HG03521 (cell line): ENCODE data around the gene CD226.
"Not testable (repeated sequence)": the region's sequence is repeated elsewhere in the genome, so short reads cannot be mapped to it uniquely, and the experiment has no call there.

Experiments used
- ATAC-seq: cut with Tn5 transposase; IDR thresholded peaks from one replicate; pipeline ENCODE4 v1.9.1; 2021; ENCODE audit warnings: mild to moderate bottlenecking, moderate library complexity; ENCODE audit not compliant: unreplicated experiment

Gene CD226

DNA sequence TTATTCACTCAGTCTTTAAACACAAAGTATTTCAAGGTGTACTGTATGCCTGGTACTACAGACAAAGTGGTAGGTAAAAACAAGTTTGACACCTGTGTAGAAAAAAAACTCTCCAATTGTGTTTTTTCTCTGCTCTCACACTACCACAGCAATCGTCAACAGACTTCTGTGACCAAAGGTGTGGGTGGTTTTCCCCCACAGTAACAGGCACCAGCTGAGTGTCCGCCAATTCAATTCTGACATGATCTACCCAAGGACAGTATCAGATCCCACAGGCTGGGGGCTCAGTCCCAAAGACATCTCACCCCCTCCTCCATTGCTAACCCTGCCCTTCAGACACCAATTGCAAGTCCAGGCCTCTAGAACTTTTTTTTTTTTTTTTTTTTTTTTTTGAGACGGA lies 71.2 kb downstream of the CD226 start:
- no peak for ATAC-seq

DNA sequence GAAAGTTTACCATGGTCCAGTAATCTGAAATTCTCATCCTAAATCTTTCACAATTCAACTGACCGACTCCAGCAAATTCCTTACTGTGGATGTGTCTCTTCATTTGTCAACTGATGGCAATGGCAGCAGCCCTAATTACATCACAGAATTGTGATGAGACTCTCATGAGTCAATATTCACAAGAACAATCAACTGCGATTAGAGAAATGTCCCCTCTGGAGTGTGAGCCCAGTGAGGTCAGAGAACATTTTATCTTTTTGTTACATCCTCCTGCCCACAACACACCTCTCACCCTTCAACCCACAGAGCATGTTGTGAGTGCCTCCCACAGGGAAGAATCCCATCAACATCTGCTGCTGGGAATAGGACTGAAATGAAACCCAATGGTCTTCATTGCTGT lies 73.6 kb downstream of the CD226 start:
- no peak for ATAC-seq

- no peak for ATAC-seq
These were observed 75.0 kb downstream of the CD226 start for GRCh38 chr18:69872661-69873060.

- no peak for ATAC-seq
These were observed 76.3 kb downstream of the CD226 start for GRCh38 chr18:69871363-69871762.

- ATAC-seq: no peak
These were observed 76.9 kb downstream of the CD226 start for GRCh38 chr18:69870736-69871135.

GRCh38 chr18:69866212-69866611 lies 81.5 kb downstream of the CD226 start:
- ATAC-seq: no peak

DNA sequence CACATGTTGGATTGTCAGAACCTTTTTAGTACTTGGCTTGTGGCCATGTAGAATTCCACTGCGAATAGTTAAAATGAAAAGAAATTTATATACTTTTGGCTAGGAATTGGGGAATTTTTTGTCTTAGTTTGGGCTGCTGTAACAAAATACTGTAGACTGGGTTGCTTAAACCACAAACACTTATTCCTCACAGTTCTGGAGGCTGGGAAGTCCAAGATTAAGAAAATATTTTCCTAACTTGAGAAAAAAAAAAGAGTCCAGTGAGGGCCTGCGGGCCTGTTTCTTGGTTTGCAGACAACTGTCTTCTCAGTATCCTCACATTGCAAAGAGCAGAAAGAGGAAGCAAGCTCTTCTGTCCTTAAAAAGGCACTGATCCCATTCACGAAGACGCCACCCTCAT lies 81.9 kb downstream of the CD226 start:
- no peak for ATAC-seq

- ATAC-seq: not testable (repeated sequence)
These were observed 82.9 kb downstream of the CD226 start for GRCh38 chr18:69864802-69865201.

DNA sequence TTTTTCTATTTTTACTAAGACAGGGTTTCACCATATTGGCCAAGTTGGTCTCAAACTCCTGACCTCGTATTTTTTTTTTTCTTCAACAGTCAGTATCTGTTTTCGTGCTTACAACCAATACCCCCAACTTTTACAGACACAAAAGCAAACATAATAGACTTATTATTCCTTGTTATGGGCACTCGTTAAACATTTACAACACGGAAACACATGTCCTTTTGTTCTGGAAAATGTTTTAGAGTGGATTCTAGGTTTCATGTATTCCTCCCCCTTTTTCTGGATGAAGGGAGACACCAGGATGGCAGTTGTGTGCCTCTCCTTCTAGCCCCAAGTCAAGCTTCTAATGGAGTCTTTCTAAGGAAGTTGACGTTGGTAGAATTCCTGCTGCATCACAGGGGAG lies 88.8 kb downstream of the CD226 start:
- no peak for ATAC-seq

DNA sequence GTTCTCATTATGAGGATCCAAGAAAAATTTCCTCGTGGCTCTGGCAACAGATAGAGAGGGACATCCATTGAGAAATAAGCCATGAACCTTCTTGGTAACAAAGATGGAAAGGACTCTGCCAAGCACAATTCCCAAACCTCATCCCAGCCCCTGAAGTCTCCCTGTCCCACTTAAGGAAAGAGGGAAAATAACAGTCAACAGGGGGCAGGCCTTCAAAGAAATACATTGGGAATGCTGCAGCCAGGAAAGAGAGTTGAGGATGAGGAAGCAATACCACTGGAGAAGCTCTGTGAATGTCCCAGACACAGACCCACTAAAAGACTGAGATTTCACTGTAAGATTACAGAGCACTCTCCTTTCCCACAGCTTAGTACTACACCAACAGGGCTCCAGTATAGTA lies 93.2 kb downstream of the CD226 start:
- no peak for ATAC-seq

DNA sequence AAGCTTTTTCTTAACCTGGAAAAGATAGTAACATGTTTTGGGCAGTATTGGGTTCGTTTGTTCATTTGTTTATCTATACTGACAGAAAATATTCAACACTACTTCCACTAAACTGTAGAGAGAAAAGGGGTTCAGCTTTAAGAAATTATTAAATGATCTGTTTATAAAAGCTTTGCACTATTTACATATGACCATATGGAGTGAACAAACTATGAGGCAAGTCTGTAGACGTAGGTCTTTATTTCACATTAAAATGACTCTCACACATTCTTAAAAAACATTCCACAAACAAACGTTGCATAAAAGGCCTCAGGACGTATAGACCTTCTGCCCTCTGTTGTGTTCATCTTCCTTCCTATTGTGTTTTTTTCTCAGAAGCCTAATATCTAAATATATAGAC lies 94.6 kb downstream of the CD226 start:
- ATAC-seq: no peak

DNA sequence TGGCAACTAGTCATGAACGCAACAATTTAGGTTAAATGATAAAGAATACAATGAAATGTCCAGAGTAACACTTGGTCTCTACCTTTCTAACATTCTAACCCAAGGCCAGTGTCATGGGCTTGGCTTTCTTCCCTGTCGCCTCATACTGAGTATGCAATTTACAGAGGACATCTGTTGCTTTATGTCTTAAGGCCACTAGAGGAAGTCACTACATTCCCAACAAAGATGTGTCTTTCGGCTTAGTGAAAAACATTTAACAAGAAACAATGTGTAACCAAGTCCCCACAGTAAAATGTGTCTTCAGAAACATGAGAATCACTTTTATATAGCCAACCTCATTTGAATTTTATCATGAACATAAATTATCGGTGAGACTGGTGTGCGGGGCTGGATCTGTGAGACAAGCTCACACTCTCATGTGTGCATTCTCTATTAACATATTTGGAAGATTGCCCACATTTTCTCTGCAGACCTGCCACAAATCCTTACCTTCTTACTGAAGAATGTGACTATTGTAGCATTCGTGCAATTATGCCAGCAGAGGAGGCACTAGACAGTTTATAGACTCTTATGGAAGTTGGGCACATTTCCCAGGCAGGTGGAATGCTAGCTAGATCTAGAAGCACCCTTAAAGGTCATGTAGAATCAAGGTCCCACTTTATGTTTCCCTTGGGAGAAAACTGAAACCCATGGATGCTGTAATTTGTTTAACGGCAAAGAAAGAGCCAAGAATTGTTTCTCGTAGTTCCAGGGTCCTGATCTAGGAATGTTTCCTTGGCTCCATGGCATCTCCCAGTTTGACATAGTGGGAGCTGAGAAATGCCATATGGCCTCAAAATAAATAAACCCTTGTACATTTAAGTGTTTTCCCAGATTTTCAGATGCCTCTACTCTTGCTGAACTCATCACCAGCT lies 101.8 kb downstream of the CD226 start:
- ATAC-seq: no peak

- no peak for ATAC-seq
These were observed 103.0 kb downstream of the CD226 start for GRCh38 chr18:69844656-69845055.

GRCh38 chr18:69843015-69843414 lies 104.7 kb downstream of the CD226 start:
- ATAC-seq: no peak

DNA sequence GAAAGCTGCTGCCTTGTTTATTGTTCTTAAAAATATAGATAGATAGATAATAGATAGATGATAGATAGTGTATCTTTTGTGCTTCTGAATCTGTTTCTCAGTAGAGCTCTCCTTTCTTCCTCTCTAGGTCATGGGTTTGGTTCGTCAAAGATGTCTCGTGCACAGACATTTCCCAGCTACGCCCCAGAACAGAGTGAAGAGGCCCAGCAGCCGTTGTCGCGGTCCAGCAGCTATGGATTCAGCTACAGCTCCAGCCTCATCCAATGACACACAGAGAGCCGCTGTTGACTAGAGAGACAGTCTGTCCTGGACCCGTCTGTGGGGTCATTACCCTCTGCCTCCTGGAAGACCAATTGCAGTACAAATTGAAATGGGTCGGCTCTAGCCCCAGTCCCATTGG lies 106.6 kb downstream of the CD226 start:
- no peak for ATAC-seq

DNA sequence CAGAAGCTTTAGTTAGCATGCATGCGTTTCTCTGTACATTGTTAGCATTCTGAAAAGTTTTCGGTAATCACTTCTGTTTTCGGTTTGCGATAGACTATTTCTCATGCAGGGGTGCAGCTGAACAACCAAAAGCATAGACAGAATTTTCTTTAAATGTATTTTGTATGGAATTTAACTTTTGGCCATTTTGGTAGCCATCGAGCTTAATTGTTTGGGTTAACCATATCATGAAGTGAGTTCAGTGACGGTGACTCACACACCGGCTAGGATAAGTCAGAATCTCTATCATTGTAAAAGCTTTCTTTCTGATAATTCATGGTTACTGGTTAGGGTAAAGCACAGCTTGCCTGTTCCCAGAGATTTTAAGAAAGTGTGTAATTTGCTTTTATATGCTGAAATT lies 107.2 kb downstream of the CD226 start:
- ATAC-seq: no peak

DNA sequence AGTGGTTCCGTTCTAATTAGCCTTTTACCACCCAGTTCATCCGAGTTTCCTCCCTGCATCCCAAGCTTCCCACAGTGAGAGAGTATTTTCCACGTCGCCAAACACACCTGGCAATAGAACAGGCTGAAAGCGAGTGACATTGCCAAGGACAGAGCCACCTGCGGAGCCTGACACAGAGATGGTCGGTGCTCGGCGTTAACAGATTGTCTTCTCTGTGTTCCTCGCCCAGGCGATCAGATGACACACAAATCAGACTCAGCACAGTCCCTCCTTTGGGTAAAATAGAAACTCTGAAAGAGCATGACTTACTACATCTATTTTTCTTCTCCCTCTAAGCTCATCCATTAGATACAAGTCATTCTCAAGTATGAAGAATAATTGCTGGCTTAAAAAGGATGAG lies 107.7 kb downstream of the CD226 start:
- no peak for ATAC-seq

DNA sequence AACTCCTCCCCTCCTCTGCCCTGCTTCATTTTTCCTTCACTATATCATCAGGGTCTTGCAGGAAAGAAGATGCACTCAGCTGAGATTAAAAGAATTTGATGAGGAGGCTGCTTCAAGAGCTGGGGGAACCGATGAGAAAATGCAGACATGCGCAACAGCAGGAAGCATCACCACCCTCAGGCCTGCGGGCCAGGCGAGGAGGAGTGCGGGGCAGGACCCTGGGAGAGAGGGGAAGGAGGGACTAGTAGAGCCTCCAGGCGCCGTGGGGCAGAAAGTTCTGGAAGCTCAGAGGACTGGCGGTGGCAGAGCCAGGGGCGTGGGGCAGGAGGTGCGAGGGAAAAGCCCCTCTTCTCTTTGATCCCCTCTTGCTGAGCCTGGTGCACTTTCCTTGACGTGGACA lies 108.2 kb downstream of the CD226 start:
- ATAC-seq: no peak

DNA sequence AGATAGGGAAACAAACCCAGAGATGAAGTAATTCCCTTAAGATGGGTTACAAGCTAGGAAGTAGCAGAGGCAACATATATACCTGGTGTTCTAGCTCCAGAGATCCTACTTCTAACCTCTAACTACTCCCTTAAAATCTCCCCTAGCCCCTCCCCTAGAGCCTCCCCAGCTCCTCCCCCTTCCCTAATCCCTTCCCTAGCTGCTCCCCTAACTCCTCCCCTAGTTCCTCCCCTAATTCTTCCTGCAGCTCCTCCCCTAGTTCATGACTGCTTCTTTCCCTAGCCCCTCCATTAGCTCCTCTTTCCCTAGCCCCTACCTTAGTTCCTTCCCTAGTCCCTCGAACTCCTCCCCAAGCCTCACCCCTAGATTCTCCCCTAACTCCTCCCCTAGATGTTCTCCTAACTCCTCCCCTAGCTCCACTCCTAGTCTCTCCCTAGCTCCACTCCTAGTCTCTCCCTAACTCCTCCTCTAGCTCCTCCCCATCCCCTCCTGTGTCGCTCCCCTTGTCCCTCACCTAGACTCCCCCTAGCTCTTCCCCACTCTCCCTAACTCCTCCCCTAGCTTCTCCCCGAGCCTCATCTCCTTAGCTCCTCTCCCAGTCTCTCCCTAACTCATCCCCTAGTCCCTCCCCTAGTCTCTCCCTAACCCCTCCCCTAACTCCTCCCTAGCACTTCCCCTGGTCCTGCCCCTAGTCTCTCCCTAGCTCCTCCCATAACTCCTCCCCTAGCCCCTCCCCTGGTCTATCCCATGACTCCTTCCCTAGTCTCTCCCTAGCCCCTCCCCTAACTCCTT lies 108.9 kb downstream of the CD226 start:
- ATAC-seq: no peak

GRCh38 chr18:69838003-69838402 lies 109.7 kb downstream of the CD226 start:
- ATAC-seq: no peak

DNA sequence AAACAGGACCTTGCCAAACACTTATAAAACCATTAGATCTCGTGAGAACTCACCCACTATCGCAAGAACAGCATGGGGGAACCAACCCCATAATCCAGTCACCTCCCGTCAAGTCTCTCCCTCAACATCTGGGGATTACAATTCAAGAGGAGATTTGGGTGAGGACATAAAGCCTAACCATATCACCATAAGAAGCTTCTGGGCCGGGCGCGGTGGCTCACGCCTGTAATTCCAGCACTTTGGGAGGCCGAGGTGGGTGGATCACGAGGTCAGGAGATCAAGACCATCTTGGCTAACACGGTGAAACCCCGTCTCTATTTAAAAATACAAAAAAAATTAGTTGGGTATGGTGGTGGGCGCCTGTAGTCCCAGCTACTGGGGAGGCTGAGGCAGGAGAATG lies 112.7 kb downstream of the CD226 start:
- ATAC-seq: not testable (repeated sequence)

GRCh38 chr18:69830189-69830588 lies 117.5 kb downstream of the CD226 start:
- no peak for ATAC-seq
